Activated naive CD4-positive, alpha-beta T cell treated with anti-CD3 and anti-CD28 coated beads, Interleukin-2, amount 50 U/mL, for 24 hours (primary cell): ENCODE data around the gene POLE.
"Not testable (repeated sequence)": the region's sequence is repeated elsewhere in the genome, so short reads cannot be mapped to it uniquely, and the experiment has no call there.

Source experiments
- H3K27ac Mint-ChIP-seq: one replicate; pipeline ENCODE4 v1.8.0; 2021; ENCODE audit warnings: mild to moderate bottlenecking, mixed read lengths
- H3K27me3 Mint-ChIP-seq: one replicate; pipeline ENCODE4 v1.8.0; 2021; ENCODE audit warnings: mixed read lengths
- H3K36me3 Mint-ChIP-seq: one replicate; pipeline ENCODE4 v1.8.0; 2021; ENCODE audit warnings: mixed read lengths
- H3K4me1 Mint-ChIP-seq: one replicate; pipeline ENCODE4 v1.8.0; 2021; ENCODE audit warnings: mixed read lengths
- H3K4me3 Mint-ChIP-seq: one replicate; pipeline ENCODE4 v1.8.0; 2021; ENCODE audit warnings: mild to moderate bottlenecking, mixed read lengths
- H3K9me3 Mint-ChIP-seq: one replicate; pipeline ENCODE4 v1.8.0; 2021; ENCODE audit warnings: mixed read lengths

POLE gene

DNA sequence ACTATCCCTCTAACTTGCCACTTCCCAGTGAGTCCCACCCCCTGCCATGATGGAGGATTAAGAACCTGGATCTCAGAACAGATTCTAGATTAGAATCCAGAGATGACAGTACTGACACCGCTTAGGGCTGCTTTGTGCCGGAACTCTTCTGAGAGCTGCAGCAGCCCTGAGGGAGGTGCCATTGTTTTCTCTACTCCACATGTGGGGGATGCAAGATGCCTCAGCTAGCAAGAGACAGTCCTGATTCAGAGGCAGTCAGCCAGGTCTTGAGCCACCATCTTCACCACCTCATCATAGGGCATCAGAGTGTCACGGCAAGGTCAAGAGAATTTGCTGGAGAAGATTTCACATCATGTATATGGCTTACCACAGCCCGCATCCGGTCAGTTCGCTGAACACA, 20.1 kb upstream of the POLE start:
- Mint-ChIP-seq H3K4me3 (no peak overlapping the region), H3K9me3 (no peaks in the 10 kb centered on the region), H3K4me1 (peaks cover 7% of the 10 kb centered on the region), H3K36me3 (peaks cover 15% of the 10 kb centered on the region), H3K27me3 (no peaks in the 10 kb centered on the region), H3K27ac (no peak overlapping the region)

DNA sequence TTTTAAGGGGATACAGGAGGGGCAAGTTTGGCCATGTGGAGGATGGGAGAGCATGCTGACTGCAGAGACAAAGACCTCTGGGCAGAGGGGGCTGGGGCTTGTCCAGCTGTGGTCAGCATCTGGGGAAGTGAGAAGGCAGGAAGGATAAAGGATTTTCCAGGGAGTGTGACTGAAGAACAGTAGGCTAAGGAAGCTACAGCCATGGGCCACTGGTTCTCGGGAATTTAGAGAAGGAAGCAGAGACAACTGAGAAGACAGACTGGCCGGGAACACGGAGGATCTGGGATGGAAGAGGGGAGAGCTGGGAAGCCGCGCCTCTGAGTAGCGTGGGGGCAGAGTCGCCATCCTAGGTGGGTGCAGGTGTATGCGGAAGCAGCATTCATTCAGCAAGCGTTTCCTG, 16.5 kb upstream of the POLE start:
- H3K4me1 Mint-ChIP-seq, result no peaks in the 10 kb centered on the region
- no peak overlapping the region for H3K27ac Mint-ChIP-seq
- H3K27me3 Mint-ChIP-seq, result no peaks in the 10 kb centered on the region
- no peak overlapping the region for H3K4me3 Mint-ChIP-seq
- H3K9me3 Mint-ChIP-seq, result no peaks in the 10 kb centered on the region
- peaks cover 19% of the 10 kb centered on the region for H3K36me3 Mint-ChIP-seq

DNA sequence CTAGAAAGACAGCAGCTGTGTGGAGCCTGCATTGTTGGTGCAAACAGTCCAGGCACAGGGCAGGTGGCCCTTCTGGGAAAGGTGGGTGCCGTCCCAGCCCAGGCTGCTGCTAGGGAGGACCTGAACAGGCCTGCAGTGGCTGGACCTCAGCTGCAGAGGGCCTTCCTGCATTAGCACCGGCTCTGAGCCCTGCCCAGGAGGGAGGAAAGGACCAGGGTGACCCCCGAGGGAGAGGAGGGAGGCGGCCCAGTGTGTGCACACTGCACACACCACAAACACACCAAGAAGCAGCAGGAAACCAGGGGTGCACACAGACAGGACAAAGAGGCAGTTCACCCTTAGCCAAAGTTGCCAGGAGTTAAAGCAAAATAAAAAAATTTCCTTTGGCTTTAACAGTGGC, 15.5 kb upstream of the POLE start:
- Mint-ChIP-seq H3K27me3 (no peaks in the 10 kb centered on the region), H3K9me3 (no peaks in the 10 kb centered on the region), H3K4me3 (no peak overlapping the region), H3K27ac (no peak overlapping the region), H3K4me1 (no peaks in the 10 kb centered on the region), H3K36me3 (peaks cover 19% of the 10 kb centered on the region)

DNA sequence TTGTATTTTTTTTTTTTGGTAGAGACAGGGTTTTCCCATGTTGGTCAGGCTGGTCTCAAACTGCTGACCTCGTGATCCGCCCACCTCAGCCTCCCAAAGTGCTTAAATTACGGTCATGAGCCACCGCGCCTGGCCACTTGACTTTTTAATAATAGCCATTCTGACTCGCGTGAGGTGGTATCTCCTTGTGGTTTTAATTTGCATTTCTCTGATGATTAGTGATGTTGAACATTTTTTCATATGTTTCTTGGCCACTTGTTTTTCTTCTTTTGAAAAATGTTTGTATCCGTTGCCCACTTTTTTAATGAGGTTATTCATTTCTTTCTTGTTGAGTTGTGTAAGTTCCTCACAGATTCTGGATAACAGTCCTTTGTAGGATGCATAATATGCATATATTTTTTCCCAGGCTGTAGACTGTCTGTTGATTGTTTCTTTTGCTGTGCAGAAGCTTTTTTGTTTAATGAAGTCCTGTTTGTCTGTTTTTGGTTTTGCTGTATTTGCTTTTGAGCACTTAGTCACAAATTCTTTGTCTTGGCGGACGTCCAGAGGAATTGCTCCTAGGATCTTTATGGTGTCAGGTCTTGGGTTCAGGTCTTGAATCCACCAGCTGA, 13.2 kb upstream of the POLE start:
- no peak overlapping the region for H3K27ac Mint-ChIP-seq
- H3K9me3 Mint-ChIP-seq, result no peaks in the 10 kb centered on the region
- H3K27me3 Mint-ChIP-seq, result no peaks in the 10 kb centered on the region
- H3K4me1 Mint-ChIP-seq, result no peaks in the 10 kb centered on the region
- no peak overlapping the region for H3K4me3 Mint-ChIP-seq
- peaks cover 15% of the 10 kb centered on the region for H3K36me3 Mint-ChIP-seq

DNA sequence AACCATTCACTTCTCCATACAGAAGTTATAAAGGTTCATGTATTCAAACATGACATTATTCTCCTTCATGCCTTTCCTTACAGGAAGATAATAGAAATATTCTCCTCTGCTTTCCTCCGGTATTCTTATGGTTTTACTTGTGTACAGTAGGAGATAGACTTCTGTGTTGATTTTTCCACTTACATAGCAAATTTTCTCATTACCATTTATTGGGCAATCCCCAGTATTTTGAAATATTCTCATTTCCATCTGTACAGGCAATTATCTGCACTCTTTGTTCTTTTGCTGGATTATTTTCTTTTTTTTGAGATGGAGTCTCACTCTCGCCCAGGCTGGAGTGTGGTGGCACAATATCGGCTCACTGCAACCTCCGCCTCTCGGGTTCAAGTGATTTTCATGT, 11.2 kb upstream of the POLE start:
- Mint-ChIP-seq H3K27me3 (no peaks in the 10 kb centered on the region), H3K4me1 (no peaks in the 10 kb centered on the region), H3K4me3 (no peak overlapping the region), H3K9me3 (no peaks in the 10 kb centered on the region), H3K27ac (no peak overlapping the region), H3K36me3 (peaks cover 7% of the 10 kb centered on the region)

DNA sequence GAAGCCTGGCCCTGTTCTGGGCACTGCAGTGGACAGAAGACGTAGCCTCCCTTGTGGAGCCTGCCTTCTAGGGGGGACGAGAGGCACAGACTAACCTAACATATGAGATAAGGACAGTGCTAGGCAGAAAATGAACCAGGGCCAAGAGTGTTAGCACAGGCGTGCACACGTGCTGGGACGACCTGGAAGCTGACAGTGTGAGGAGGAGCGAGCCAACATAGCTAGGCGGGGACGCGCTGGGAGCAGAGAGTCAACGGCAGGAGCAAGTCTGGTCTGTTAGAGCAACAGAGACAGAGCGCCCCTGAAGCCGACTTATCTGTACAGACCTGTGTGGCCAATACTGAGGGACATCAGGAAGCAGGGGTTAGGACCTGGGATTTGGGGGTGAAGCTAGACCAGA, 8.3 kb upstream of the POLE start:
- Mint-ChIP-seq H3K27me3 (no peaks in the 10 kb centered on the region), H3K36me3 (peaks cover 3% of the 10 kb centered on the region), H3K9me3 (no peaks in the 10 kb centered on the region), H3K4me3 (no peak overlapping the region), H3K27ac (no peak overlapping the region), H3K4me1 (no peaks in the 10 kb centered on the region)

DNA sequence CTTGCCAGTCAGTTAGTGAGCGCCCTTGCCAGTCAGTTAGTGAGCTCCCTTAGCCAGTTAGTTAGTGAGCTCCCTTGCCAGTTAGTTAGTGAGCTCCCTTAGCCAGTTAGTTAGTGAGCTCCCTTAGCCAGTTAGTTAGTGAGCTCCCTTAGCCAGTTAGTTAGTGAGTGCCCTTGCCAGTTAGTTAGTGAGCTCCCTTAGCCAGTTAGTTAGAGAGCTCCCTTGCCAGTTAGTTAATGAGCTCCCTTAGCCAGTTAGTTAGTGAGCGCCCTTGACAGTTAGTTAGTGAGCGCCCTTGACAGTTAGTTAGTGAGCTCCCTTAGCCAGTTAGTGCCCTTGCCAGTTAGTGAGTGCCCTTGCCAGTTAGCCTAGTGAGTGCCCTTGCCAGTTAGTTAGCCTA, 7.7 kb upstream of the POLE start:
- H3K4me3 Mint-ChIP-seq, H3K27me3 Mint-ChIP-seq, H3K36me3 Mint-ChIP-seq, H3K27ac Mint-ChIP-seq, H3K9me3 Mint-ChIP-seq, H3K4me1 Mint-ChIP-seq: not testable (repeated sequence)

DNA sequence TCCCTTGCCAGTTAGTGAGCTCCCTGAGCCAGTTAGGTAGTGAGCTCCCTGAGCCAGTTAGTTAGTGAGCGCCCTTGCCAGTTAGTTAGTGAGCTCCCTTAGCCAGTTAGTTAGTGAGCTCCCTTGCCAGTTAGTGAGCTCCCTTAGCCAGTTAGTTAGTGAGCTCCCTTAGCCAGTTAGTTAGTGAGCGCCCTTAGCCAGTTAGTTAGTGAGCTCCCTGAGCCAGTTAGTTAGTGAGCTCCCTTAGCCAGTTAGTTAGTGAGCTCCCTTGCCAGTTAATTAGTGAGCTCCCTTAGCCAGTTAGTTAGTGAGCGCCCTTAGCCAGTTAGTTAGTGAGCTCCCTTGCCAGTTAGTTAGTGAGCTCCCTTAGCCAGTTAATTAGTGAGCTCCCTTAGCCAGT, 4.9 kb upstream of the POLE start:
- H3K27ac Mint-ChIP-seq, H3K4me1 Mint-ChIP-seq, H3K9me3 Mint-ChIP-seq, H3K36me3 Mint-ChIP-seq, H3K4me3 Mint-ChIP-seq, H3K27me3 Mint-ChIP-seq: not testable (repeated sequence)

DNA sequence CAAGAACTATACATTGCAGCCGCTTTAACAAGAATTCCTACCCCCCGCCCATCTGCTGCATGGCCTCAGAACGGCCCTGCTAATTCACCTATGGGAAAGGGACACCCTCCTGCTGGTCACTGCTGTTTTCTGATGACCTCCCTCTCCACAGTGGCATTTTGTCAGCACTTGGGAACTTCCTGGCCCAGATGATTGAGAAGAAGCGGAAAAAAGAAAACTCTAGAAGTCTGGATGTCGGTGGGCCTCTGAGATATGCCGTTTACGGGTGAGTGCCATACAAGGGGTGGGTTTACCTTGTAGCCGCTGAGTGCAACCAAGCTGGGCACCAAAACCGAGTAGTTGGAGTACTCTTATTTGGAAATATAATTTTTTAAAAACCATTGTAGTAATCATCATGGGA, 3.0 kb upstream of the POLE start:
- H3K4me3 Mint-ChIP-seq, result peak overlapping the region; percentile 28
- H3K27me3 Mint-ChIP-seq, result no peaks in the 10 kb centered on the region
- H3K9me3 Mint-ChIP-seq, result no peaks in the 10 kb centered on the region
- H3K27ac Mint-ChIP-seq, result no peak overlapping the region
- H3K4me1 Mint-ChIP-seq, result peaks cover 17% of the 10 kb centered on the region
- H3K36me3 Mint-ChIP-seq, result no peaks in the 10 kb centered on the region

DNA sequence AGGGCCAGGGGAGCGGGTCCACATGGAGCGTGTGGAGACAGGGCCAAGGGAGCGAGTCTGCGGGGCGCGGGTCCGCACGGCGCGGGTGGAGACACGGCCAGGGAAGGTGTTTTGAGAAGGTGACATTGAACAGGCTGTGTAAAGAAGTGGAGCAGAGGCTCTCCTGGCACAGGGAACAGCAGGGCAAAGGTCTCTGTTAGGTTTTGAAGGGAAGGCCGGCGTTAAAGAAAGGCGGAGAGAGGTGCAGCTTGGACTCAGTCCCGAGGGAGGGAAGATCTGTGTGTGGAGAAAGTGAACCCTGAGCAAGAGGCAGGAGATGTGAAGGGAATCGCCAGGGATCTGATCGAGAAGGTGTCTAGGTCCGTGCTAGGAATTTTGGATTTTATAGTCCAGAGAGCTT, 2.1 kb upstream of the POLE start:
- Mint-ChIP-seq H3K36me3 (no peaks in the 10 kb centered on the region), H3K4me3 (peak overlapping the region; percentile 81), H3K27me3 (no peaks in the 10 kb centered on the region), H3K27ac (peak overlapping the region; percentile 39), H3K9me3 (no peaks in the 10 kb centered on the region), H3K4me1 (peaks cover 19% of the 10 kb centered on the region)

DNA sequence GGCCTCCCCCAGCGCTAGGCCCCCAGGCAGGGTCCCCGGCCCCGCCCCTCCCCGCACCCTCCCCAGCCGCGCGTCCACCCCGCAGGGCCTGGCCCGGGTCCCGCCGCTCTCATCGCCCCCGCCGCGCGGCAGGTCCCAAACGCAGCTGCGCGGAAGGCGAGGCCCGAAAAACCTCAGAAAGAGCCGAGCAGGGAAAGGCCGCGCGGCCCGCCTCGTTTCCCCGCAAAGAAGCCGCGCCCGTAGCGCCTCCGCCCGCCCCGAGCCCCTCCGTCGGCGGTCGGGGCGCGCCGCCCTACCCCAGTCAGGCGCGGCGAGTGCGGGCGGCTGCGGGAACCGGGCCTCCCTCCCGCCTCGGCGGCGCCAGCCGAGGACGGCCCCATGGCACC, 324 bp downstream of the POLE start:
- Mint-ChIP-seq H3K4me3 (peak overlapping the region; percentile 85), H3K9me3 (no peaks in the 10 kb centered on the region), H3K36me3 (no peaks in the 10 kb centered on the region), H3K27me3 (no peaks in the 10 kb centered on the region), H3K4me1 (peaks cover 27% of the 10 kb centered on the region), H3K27ac (no peak overlapping the region)

DNA sequence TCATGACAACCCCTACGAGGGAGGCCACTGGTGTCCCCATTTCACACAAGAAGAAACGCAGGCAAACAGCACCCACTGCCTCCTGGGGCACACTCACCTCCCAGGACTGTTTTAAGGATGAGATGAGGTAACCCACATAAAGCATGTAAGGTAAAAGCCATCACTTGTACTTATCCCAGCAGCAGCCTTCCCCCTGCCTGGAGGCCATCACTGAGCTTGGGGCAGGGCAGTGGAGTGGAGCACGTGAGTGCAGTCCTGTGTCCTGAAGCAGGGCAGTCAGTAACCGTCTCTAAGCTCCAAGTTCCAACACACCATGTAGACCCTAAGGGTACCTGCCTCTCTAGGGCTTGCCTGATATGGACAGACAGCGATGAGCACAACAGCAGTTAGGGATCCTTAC, 1.7 kb downstream of the POLE start:
- Mint-ChIP-seq H3K27ac (peak overlapping the region; percentile 8), H3K4me1 (peaks cover 33% of the 10 kb centered on the region), H3K9me3 (no peaks in the 10 kb centered on the region), H3K36me3 (peaks cover 3% of the 10 kb centered on the region), H3K27me3 (no peaks in the 10 kb centered on the region), H3K4me3 (peak overlapping the region; percentile 70)

DNA sequence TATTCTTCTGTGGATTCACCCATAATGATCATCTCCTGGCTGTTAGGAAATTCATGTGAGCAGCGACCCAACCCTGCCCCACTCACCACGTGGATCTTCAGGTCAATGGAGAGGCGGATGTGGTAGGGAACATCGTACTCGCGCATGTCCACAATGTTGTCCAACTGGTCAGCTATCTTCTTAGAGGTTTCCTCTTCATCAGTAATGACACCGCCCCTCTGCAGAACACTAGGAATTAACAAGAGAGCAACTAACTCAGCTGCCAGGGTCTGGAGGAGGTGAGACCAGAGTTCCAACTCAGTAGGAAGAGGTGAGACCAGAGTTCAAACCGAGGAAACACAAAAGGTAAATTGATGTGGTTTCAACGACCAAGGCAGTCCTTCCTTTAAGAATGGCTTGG, 9.7 kb downstream of the POLE start:
- Mint-ChIP-seq H3K4me3 (no peak overlapping the region), H3K4me1 (peaks cover 7% of the 10 kb centered on the region), H3K9me3 (no peaks in the 10 kb centered on the region), H3K36me3 (peaks cover 12% of the 10 kb centered on the region), H3K27me3 (no peaks in the 10 kb centered on the region), H3K27ac (no peak overlapping the region)

DNA sequence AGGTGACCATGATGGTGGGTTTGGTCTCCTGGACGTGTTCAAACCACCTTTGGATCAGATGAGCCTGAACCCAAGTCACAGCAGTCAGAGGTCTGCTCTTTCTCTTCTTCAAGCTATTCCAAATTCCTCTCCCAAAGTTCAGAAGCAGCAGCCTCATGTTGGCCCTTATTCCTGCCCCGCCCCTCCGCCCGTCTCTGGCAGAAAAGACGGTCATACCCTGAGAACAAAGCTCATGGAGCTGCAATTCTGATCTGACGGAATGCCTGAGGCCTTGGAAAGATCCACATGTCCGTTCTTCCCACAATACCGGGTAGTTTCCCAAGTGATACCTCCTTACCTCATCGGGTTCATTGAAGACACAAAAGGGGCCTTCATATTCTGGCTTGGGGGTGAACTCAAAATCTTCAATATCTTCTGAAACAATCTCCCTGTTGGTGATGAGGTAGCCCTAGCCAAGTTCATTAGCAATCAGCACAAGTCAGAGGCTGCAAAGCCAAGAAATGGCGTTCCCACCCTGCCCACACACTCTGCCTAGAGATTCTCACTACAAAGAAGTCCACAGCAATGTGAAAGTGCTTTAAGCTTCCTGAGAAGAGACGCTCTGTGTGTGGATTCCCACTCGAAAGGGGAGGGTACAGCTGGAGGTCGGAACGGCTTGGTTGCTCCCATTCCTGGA, 11.2 kb downstream of the POLE start:
- peaks cover 12% of the 10 kb centered on the region for H3K36me3 Mint-ChIP-seq
- H3K27ac Mint-ChIP-seq, result no peak overlapping the region
- H3K4me3 Mint-ChIP-seq, result no peak overlapping the region
- no peaks in the 10 kb centered on the region for H3K9me3 Mint-ChIP-seq
- H3K27me3 Mint-ChIP-seq, result no peaks in the 10 kb centered on the region
- peaks cover 5% of the 10 kb centered on the region for H3K4me1 Mint-ChIP-seq

DNA sequence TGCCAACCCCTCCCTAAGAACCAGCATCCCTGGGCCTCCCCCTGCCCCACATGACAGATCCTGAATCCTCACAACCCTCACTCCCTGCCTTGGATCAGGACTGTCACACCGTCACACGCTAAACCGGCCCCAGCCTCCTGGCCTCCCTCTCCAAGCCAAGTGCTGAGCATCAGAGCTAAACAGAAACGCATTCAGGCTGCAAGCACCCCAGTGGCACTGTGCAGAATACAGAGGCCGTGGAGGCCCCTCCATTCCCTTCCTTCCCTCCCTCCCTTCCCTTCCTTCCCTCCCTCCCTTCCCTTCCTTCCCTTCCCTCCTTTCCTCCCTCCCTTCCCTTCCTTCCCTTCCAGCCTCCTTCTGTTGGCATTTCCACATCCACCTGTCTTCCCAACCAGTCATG, 12.6 kb downstream of the POLE start:
- Mint-ChIP-seq H3K4me3 (no peak overlapping the region), H3K27me3 (no peaks in the 10 kb centered on the region), H3K9me3 (no peaks in the 10 kb centered on the region), H3K27ac (no peak overlapping the region), H3K36me3 (peaks cover 8% of the 10 kb centered on the region), H3K4me1 (no peaks in the 10 kb centered on the region)

DNA sequence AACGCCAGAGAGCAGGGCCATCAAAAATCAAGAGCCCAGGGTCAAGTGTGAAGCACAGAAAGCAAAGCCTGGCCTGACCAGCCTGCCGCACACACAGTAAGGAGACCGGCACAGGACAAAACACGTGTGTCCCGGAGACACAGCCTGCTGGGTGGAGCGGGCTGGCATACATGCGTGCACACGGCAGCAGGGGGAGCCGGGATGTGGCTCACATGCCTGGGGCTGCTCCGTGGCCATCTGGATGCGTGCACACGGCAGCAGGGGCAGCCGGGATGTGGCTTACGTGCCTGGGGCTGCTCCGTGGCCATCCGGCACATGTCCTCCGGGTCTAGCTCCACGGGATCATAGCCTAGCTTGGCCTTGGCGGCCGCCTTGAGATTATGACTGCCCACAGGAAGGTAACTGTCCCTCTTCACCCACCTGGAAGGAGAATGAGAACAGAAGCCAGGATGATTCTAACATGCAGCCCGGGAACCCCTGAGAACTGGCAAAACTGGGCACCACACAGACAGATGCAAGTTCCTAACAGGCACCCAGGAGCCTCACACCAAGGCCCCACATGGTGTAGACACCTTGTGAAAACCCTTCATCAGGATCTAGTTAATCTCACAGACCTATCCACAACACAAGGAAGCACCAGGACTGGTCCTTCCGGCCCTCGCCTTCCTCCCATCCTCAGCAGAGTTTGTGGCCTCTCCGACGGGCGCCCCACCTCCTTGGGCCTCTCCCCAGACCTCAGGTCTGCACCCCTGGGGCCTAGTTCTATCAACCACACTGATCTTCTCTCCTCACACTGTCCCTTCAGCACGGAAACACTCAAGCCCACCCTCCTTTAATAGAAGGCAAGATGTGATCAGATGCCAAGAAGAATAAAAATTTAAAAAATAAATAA, 13.6 kb downstream of the POLE start:
- Mint-ChIP-seq H3K4me1 (no peaks in the 10 kb centered on the region), H3K27me3 (no peaks in the 10 kb centered on the region), H3K4me3 (no peak overlapping the region), H3K9me3 (no peaks in the 10 kb centered on the region), H3K36me3 (peaks cover 5% of the 10 kb centered on the region), H3K27ac (no peak overlapping the region)
